NCI-H1694 (cell line): ENCODE data around the gene C7orf33.
A peak's percentile ranks its signal among the peaks of the same experiment; 100 is the strongest.
"Not testable (repeated sequence)": the region's sequence is repeated elsewhere in the genome, so short reads cannot be mapped to it uniquely, and the experiment has no call there.

ENCODE experiments used
- DNase-seq: peaks from one replicate; lab custom pipeline; 2025; lab: John Stamatoyannopoulos, UW

C7orf33 gene

DNA sequence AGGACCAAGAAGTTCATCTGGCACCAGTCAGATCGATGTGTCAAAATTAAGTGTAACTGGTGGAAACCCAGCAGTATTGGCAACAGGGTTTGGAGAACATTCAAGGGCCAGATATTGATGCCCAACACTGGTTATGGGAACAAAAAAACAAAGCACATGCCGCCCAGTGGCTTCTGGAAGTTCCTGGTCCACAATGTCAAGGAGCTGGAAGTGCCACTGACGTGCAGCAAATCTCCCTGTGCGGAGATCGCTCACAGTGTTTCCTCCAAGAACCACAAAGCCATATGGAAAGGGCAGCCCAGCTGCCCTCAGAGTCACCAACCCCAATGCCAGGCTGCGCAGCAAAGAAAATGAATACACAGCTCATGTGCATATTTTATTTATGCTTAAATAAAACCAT lies 10.1 kb upstream of the C7orf33 start:
- no peak for DNase-seq

GRCh38 chr7:148581624-148582023 lies 8.9 kb upstream of the C7orf33 start:
- no peak for DNase-seq

GRCh38 chr7:148584154-148584827 lies 6.3 kb upstream of the C7orf33 start:
- DNase-seq: no peak

GRCh38 chr7:148585399-148585798 lies 5.2 kb upstream of the C7orf33 start:
- no peak for DNase-seq

DNA sequence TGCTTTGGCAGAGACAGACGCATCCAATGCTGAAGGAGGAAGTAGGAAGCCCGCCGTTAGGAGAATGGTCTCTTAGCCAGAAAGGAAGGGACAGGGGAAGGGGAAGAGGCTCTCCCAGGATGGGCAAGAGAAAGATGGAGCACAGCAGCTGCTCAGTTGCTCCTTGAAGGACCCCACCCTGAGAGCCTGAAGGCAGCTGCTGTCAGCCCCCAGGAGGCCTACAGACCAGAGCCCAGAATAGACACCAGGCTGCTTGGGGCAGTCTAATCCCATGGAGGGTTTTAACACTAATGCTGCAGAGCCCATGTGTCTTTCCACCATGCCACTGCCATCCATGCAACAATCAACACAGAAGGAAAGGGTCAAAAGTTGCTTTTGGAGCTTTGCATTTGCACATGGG lies 3.5 kb upstream of the C7orf33 start:
- DNase-seq: no peak

GRCh38 chr7:148588168-148588567 lies 2.4 kb upstream of the C7orf33 start:
- DNase-seq: no peak

GRCh38 chr7:148588670-148589131 lies 1.9 kb upstream of the C7orf33 start:
- peak; percentile 11 for DNase-seq

GRCh38 chr7:148589640-148590039 lies 926 bp upstream of the C7orf33 start:
- no peak for DNase-seq

DNA sequence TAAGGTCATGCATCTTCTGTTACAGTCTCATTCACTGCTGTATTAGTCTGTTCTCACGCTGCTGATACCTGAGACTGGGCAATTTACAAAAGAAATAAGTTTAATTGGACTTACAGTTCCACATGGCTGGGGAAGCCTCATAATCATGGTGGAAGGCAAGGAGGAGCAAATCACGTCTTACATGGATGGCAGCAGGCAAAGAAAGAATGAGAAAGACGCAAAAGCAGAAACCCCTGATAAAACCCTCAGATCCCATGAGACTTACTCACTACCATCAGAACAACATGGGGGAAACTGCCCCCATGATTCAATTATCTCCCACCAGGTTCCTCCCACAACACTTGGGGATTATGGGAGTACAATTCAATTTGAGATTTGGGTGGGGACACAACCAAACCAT lies 5.8 kb downstream of the C7orf33 start:
- DNase-seq: not testable (repeated sequence)

GRCh38 chr7:148598351-148598750 lies 7.8 kb downstream of the C7orf33 start:
- no peak for DNase-seq

- no peak for DNase-seq
Measured at GRCh38 chr7:148605350-148605749, 14.8 kb downstream of the C7orf33 start.

DNA sequence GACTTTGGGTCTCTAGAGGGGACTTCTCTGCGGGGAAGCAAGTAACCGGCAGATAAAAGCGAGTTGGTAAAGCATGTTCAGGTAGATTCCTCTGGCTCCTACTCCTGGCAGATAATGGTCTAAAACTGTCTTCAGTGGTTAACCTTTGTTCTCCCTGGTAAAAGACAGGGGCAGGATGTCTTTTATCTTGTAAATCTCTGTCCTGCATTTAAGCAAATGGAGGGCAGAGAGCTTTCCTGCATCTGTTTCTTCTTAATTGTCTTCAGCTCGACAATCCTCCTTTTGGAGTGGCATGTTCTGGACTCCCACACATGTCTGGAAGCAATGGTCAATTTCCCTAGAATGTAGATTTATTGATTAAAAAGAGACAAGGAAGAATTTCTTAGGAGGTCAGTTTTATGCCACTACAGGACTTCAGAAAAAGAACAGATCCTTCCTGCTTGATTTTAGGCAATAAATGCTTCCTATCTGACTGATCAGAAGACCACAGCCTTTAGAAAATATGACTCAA lies 16.6 kb downstream of the C7orf33 start:
- DNase-seq: no peak

- no peak for DNase-seq
Measured at GRCh38 chr7:148609045-148609725, 18.6 kb downstream of the C7orf33 start.

DNA sequence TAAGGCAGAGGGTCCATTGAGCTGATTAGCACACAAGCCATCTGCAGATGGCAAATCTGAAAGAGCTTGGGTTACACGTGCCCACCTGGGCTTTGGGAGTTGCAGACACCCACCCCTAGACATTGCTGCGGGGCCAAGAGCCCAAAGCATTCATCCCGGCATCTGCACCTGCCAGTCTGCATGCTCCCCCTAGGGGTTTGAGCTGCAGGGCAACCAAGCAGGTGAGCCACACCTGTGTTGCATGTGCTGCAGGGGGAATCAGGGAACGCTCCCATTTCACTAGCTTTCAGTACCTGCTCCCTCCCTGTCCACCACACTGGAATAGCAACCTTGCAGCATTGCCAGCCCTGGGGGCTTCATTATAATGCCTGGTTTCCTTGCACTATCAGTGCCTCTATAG lies 21.1 kb downstream of the C7orf33 start:
- no peak for DNase-seq

GRCh38 chr7:148615085-148615730 lies 24.6 kb downstream of the C7orf33 start:
- no peak for DNase-seq

DNA sequence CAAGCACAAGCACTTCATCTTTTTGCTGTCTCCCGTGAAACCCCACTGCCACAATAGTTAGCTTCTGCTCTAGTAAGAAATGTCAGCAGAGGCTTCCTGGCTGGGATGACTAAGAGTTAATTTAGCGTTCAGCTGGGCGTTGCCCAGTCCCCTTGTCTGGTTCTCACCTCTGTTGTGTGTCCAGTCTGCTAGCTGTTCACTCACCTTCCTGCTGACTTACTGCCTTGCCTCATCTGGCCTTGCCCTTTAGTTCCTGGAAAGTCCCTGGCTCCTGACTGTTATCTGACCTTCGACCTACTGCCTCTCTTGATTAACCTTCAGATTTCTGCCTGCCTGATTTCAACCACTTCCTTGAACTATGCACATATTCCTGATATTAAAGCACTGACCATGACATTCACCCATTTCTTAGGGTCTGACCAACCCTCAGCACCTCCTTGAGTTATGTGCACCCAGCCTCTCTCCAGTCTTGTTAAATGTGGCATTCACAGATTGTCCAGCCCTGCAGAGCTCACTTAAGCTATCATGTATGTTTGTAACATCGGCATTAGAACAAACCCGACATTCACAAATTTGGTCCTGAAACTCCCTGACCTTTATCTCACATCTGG lies 30.3 kb downstream of the C7orf33 start:
- DNase-seq: no peak

GRCh38 chr7:148621563-148621962 lies 31.0 kb downstream of the C7orf33 start:
- DNase-seq: no peak

DNA sequence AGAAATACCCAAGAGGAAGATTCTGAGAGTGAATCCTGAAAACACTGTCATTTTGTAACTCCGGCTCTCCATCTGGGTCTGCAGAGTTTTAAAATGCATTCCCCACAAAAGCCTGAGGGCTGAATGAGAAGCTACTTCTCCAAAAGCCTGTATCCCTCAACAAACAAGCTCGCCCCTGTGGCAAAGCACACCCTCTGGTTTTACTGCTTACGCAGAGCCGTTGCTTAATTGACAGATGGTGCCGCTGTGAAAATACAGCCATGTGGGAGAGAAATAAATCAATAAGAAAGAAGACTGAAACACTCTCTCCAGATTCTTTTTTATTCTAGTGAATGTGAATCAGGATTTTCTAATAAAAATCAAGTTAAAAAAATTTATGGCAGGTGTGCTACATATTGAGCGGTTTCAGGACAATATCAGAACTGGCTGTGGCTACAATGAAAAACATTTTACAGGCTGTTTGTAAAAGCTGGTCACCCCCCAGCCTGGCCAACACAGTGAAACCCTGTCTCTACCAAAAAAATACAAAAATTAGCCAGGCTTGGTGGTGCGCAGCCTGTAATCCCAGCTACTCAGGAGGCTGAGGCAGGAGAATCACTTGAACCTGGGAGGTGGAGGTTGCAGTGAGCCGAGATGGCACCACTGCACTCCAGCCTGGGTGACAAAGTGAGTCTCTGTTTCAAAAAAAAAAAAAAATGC lies 32.5 kb downstream of the C7orf33 start:
- peak; percentile 97 for DNase-seq

DNA sequence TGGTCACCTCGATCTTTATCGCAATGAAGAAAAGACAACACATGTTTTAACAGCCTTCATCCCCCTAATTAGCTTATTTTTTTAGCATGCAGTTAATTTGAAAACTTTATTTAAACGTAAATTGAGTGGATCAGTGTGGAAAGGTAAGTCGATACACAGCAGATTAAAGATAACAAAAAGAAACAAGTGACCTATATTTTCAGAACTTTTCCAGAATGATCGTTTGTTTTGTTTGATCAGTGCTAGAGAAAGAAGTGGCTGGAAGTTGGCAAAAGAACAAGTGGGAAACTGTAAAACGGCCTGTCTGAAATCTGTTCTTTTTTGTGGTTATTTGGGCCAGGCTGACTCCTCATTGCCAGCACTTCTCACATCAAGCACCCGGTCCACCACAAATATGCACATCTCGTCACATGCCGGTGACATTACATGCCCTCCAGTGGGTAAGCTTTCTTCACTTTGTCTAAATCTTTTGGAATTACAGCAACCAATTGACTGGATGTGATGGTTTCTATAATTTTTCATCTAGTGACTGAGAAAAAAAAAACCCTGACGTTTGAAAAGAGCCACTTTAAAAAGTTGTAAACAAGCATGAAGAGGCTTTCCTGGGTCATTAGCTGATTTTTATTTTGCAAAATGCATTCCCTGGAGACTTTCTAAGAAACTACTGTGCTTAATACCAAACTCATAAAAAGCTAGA lies 33.2 kb downstream of the C7orf33 start:
- DNase-seq: peak; percentile 29

DNA sequence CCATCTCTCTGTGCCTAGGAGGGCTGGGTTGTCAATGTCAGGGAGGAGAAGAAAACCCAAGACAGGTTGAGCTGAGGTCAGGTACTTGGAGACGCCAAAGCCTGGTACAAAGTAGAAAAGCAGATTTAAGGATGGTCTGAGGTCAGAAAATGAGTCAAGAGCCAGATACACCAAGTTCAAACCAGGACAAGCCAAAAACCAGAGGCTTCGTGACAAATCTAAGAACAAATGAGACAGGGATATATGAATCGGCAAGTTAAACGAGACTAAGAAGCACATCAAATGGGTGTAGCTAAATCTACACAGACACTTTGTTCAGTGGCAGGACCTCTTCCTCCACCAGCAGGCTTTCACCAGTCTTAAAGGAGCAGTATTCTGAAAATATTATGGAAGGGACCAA lies 34.2 kb downstream of the C7orf33 start:
- no peak for DNase-seq

GRCh38 chr7:148625342-148625741 lies 34.8 kb downstream of the C7orf33 start:
- peak; percentile 41 for DNase-seq
